MM.1S (cell line): ENCODE measurements around the gene SLC23A2.

ENCODE experiments used
- DNase-seq: peaks from one replicate; pipeline ENCODE4 v3.0.0-alpha.2; 2015
- H2AFZ ChIP-seq: fragments of 300-600 bp; sonication (generic); 2 replicates; pipeline ENCODE4 v1.6.0; 2016; ENCODE audit warnings: antibody characterized with exemption, low read length
- H3F3A ChIP-seq: fragments of 300-600 bp; sonication (generic); 2 replicates; pipeline ENCODE4 v1.6.1; 2016; ENCODE audit warnings: mild to moderate bottlenecking, antibody characterized with exemption, low read length, moderate library complexity, mixed read lengths; ENCODE audit not compliant: insufficient read depth
- H3K27ac ChIP-seq: fragments of 300-600 bp; sonication (generic); 2 replicates; pipeline ENCODE4 v1.5.1; 2016; ENCODE audit warnings: mild to moderate bottlenecking, low read length
- H3K27me3 ChIP-seq: fragments of 300-600 bp; sonication (generic); replicated peaks from 2 replicates; pipeline ENCODE4 v1.6.0; 2016; ENCODE audit warnings: low read length; ENCODE audit not compliant: insufficient read depth
- H3K36me3 ChIP-seq: fragments of 300-600 bp; sonication (generic); replicated peaks from 2 replicates; pipeline ENCODE4 v1.6.1; 2016; ENCODE audit warnings: mild to moderate bottlenecking, low read length, mixed read lengths; ENCODE audit not compliant: insufficient read depth
- H3K4me1 ChIP-seq: fragments of 300-600 bp; sonication (generic); 2 replicates; pipeline ENCODE4 v1.6.1; 2016; ENCODE audit warnings: low read length, mixed read lengths
- H3K4me2 ChIP-seq: fragments of 300-600 bp; sonication (generic); 2 replicates; pipeline ENCODE4 v1.6.0; 2016; ENCODE audit warnings: low read depth, low read length
- H3K4me3 ChIP-seq: fragments of 300-600 bp; sonication (generic); 2 replicates; pipeline ENCODE4 v1.5.1; 2016; ENCODE audit warnings: low read length, mixed read lengths
- H3K79me2 ChIP-seq: fragments of 300-600 bp; sonication (generic); 2 replicates; pipeline ENCODE4 v1.6.1; 2016; ENCODE audit warnings: mixed run types, low read length, mixed read lengths
- H3K9ac ChIP-seq: fragments of 300-600 bp; sonication (generic); 2 replicates; pipeline ENCODE4 v1.6.1; 2016; ENCODE audit warnings: low read length, mixed read lengths
- H3K9me2 ChIP-seq: fragments of 300-600 bp; sonication (generic); replicated peaks from 2 replicates; pipeline ENCODE4 v1.6.1; 2016; ENCODE audit warnings: mild to moderate bottlenecking, low read length, mixed read lengths; ENCODE audit not compliant: insufficient read depth
- H3K9me3 ChIP-seq: fragments of 300-600 bp; sonication (generic); replicated peaks from 2 replicates; pipeline ENCODE4 v1.6.1; 2016; ENCODE audit warnings: mild to moderate bottlenecking, low read length, mixed read lengths; ENCODE audit not compliant: insufficient read depth
- H4K20me1 ChIP-seq: fragments of 300-600 bp; sonication (generic); 2 replicates; pipeline ENCODE4 v1.6.1; 2016; ENCODE audit warnings: mild to moderate bottlenecking, low read length, moderate library complexity, mixed read lengths; ENCODE audit not compliant: insufficient read depth
- EZH2 ChIP-seq: fragments of 300-600 bp; sonication (generic); optimal IDR thresholded peaks from 2 replicates; pipeline ENCODE3; 2017; ENCODE audit warnings: low read depth, mild to moderate bottlenecking, antibody characterized with exemption, low read length, mixed read lengths
- EZH2phosphoT487 ChIP-seq: fragments of 300-600 bp; sonication (generic); IDR thresholded peaks from 2 replicates; pipeline ENCODE4 v1.6.1; 2018; ENCODE audit warnings: antibody characterized with exemption, low read length
- TF ChIP-seq, protein P1 (sequence below): fragments of 300-600 bp; sonication (generic); IDR thresholded peaks from 2 replicates; pipeline ENCODE4 v1.5.1; 2016; ENCODE audit warnings: antibody characterized with exemption, low read length, mixed read lengths

SLC23A2 gene

DNA sequence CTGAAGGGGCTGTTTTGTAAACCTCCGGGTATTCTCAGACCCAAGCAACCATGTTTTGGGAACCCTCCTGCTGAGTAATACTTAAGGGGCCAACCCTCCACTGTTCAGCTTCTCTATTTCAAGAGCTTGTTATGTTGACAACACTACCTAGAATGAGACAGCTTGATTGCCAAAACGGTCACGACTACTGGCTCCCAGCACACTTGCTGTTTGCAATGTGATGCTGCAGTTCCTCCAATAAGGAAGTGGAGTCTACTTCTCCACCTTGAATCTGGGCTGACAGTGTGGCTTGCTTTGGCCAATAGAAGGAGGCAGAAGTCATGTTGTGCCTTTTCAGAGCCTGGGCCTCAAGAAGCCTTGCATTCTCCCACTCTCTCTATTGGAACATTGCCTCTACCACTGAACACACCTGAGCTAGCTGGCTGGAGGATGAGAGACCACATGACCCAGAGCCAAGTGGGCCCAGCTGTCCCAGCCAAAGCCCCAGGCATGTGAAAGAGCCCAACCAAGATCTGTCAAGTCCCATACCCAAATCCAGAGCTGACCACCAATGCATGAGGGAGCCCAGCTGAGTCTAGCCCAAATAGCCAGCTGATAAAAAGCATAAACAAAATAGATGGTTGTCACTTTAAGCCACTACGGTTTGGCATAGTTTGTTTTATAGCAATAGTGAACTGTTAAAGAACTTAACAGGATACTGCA, 171.6 kb downstream of the SLC23A2 start:
- no peaks in the 10 kb centered on the region for H3F3A ChIP-seq
- no peak overlapping the region for H3K4me2 ChIP-seq
- H3K9me3 ChIP-seq, result no peaks in the 10 kb centered on the region
- H3K36me3 ChIP-seq, result no peaks in the 10 kb centered on the region
- H3K27me3 ChIP-seq, result no peaks in the 10 kb centered on the region
- no peak overlapping the region for H2AFZ ChIP-seq
- H3K9ac ChIP-seq, result no peak overlapping the region
- no peaks in the 10 kb centered on the region for H3K79me2 ChIP-seq
- TF ChIP-seq, protein P1, sequence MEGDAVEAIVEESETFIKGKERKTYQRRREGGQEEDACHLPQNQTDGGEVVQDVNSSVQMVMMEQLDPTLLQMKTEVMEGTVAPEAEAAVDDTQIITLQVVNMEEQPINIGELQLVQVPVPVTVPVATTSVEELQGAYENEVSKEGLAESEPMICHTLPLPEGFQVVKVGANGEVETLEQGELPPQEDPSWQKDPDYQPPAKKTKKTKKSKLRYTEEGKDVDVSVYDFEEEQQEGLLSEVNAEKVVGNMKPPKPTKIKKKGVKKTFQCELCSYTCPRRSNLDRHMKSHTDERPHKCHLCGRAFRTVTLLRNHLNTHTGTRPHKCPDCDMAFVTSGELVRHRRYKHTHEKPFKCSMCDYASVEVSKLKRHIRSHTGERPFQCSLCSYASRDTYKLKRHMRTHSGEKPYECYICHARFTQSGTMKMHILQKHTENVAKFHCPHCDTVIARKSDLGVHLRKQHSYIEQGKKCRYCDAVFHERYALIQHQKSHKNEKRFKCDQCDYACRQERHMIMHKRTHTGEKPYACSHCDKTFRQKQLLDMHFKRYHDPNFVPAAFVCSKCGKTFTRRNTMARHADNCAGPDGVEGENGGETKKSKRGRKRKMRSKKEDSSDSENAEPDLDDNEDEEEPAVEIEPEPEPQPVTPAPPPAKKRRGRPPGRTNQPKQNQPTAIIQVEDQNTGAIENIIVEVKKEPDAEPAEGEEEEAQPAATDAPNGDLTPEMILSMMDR, result no peak
- no peak for TF ChIP-seq EZH2phosphoT487
- no peak for TF ChIP-seq EZH2
- no peaks in the 10 kb centered on the region for H3K9me2 ChIP-seq
- no peak overlapping the region for H3K4me3 ChIP-seq
- no peaks in the 10 kb centered on the region for H4K20me1 ChIP-seq
- no peaks in the 10 kb centered on the region for H3K4me1 ChIP-seq
- H3K27ac ChIP-seq, result no peak overlapping the region
- no peak for DNase-seq

- H3K4me1 ChIP-seq, result no peaks in the 10 kb centered on the region
- no peaks in the 10 kb centered on the region for H3F3A ChIP-seq
- H3K9ac ChIP-seq, result no peak overlapping the region
- H3K79me2 ChIP-seq, result no peaks in the 10 kb centered on the region
- H2AFZ ChIP-seq, result no peak overlapping the region
- H3K9me3 ChIP-seq, result no peaks in the 10 kb centered on the region
- no peaks in the 10 kb centered on the region for H3K9me2 ChIP-seq
- no peaks in the 10 kb centered on the region for H4K20me1 ChIP-seq
- TF ChIP-seq EZH2phosphoT487, result no peak
- TF ChIP-seq EZH2, result no peak
- TF ChIP-seq, protein P1, result no peak
- H3K27ac ChIP-seq, result no peak overlapping the region
- no peak for DNase-seq
- H3K27me3 ChIP-seq, result no peaks in the 10 kb centered on the region
- H3K36me3 ChIP-seq, result no peaks in the 10 kb centered on the region
- H3K4me3 ChIP-seq, result no peak overlapping the region
- no peak overlapping the region for H3K4me2 ChIP-seq
Observed at GRCh38 chr20:4828830-4829513, 172.3 kb downstream of the SLC23A2 start.

DNA sequence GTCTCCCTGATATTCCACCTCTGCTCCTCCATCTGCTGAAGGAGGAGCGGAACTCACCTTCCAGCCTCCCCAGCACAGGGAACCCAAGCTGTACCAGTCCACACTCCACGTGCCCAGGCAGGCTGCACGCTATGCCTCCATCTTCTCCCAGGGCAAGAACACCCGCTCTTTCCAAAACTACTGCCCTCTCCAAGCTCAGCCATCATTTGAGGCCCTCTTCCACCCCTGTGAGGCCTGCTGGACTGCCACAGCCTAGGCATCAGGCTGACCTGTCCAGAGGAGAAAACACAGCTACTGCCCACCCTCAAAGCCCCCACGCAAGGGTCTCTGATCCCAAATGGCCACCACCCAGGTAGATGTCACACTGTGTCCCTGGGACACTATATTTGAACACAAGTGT, 179.7 kb downstream of the SLC23A2 start:
- Histone ChIP-seq H3K36me3 (no peaks in the 10 kb centered on the region; the same call in 1 of the 2 replicates), H3K9me3 (no peaks in the 10 kb centered on the region), H3K27me3 (no peaks in the 10 kb centered on the region), H3K4me2 (peak overlapping the region; percentile 86; the same call in 1 of the 2 replicates), H3K4me3 (no peak overlapping the region; the same call in 1 of the 2 replicates), H3F3A (no peaks in the 10 kb centered on the region), H4K20me1 (no peaks in the 10 kb centered on the region), H3K27ac (no peak overlapping the region), H3K4me1 (peaks cover 7% of the 10 kb centered on the region; the same call in 1 of the 2 replicates), H3K9ac (no peak overlapping the region), H3K9me2 (no peaks in the 10 kb centered on the region), H2AFZ (no peak overlapping the region), H3K79me2 (no peaks in the 10 kb centered on the region)
- DNase-seq, result no peak
- TF ChIP-seq, protein P1, result no peak
- no peak for TF ChIP-seq EZH2phosphoT487
- TF ChIP-seq EZH2, result no peak
